Body of pancreas (tissue), 4 donors: ENCODE results near the gene BCKDK. TPM values are rescaled to one million over a fixed set of nuclear protein-coding genes. Genes with fewer than 3 reads are reported as not detected.

Experiments
- ATAC-seq: fragments of 150-250 bp; one replicate; pipeline ENCODE4 v1.9.1; 2016
- DNase-seq, 4 donors: peaks; one replicate each; pipeline ENCODE4 v3.0.0-alpha.2; 2019
- H3K27ac ChIP-seq, 4 donors: fragments of 200-600 bp; sonication (generic); 1 replicate in 3 of 4; 2 replicates in 1 of 4; pipeline versions ENCODE4 v1.5.1 to v1.6.1; 2016 to 2019; ENCODE audit warnings: mild to moderate bottlenecking in 1 of 4, mixed read lengths in 1 of 4, moderate library complexity in 1 of 4
- H3K27me3 ChIP-seq, 2 donors: fragments of 200-600 bp; sonication (generic); one replicate each; pipeline ENCODE4 v1.6.0; 2016; ENCODE audit warnings: mild to moderate bottlenecking in 1 of 2
- H3K36me3 ChIP-seq, 2 donors: fragments of 200-600 bp; sonication (generic); replicated peaks in 1 of 2; 2 replicates each; pipeline ENCODE4 v1.5.1; 2016; ENCODE audit warnings: low read depth in 2 of 2; ENCODE audit not compliant: insufficient read depth in 1 of 2
- H3K4me1 ChIP-seq: fragments of 200-600 bp; sonication (generic); one replicate; pipeline ENCODE4 v1.6.0; 2016
- H3K4me3 ChIP-seq, 2 donors: fragments of 200-600 bp; sonication (generic); 1 replicate in 1 of 2; 2 replicates in 1 of 2; pipeline ENCODE4 v1.5.1; 2016 to 2019
- H3K9me3 ChIP-seq, 3 donors: fragments of 200-600 bp; sonication (generic); 1 replicate in 2 of 3; 2 replicates in 1 of 3; pipeline ENCODE4 v1.5.1; 2016
- POLR2A ChIP-seq, 3 donors: fragments of 450-650 bp; IDR thresholded peaks; one replicate each; pipeline ENCODE4 v1.6.1; 2016; ENCODE audit warnings: antibody characterized with exemption in 3 of 3, mild to moderate bottlenecking in 2 of 3
- WGBS, 2 donors: methylation state at CpG; one replicate each; pipeline ENCODE4 v1.1.5; 2017; 5-methylcytosine and 5-hydroxymethylcytosine counted together
- intact Hi-C: fragments of 100-400 bp; cut with DNase I; formaldehyde crosslinking; loops from one replicate; pipeline ENCODE4 v1.15.1; 2023
- total RNA-seq, 2 donors: library from RNA; depleted of rRNA; stranded (reverse); fragments of >200 nt; gene quantifications; one replicate each; pipeline ENCODE4 v1.1.0, GENCODE V29; 2016
- TF ChIP-seq, protein P1 (sequence below), 7 experiments: fragments of 450-650 bp in 4 of 7; fragments of 200-600 bp in 3 of 7; sonication (generic) in 3 of 7; IDR thresholded peaks; one replicate each; pipeline ENCODE4 v1.5.1; 2016 to 2019; ENCODE audit warnings: antibody characterized with exemption in 7 of 7

Gene BCKDK
- total RNA-seq, 2 donors from 2014 or later = 33.9 to 61.7 TPM

DNA sequence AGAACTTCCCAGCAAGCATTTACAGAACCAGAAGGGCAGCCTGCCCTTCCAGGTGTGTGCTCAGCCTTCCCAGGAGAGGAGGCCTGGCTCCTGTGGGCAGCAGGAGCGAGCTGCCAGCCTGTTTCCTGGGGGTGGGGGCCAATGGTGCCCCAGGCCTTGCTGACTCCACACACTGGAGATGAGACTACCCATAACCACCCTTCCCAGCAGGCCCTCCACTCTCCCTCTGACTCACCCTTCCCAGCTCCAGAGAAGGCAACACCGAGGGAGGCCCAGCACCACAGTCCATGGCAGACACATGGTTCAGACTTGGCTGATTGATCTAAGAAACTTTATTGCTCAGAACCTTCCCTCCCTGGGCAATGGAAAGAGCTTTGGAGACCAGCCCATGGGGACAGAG, 17.6 kb upstream of the BCKDK start:
- TF ChIP-seq, protein P1, sequence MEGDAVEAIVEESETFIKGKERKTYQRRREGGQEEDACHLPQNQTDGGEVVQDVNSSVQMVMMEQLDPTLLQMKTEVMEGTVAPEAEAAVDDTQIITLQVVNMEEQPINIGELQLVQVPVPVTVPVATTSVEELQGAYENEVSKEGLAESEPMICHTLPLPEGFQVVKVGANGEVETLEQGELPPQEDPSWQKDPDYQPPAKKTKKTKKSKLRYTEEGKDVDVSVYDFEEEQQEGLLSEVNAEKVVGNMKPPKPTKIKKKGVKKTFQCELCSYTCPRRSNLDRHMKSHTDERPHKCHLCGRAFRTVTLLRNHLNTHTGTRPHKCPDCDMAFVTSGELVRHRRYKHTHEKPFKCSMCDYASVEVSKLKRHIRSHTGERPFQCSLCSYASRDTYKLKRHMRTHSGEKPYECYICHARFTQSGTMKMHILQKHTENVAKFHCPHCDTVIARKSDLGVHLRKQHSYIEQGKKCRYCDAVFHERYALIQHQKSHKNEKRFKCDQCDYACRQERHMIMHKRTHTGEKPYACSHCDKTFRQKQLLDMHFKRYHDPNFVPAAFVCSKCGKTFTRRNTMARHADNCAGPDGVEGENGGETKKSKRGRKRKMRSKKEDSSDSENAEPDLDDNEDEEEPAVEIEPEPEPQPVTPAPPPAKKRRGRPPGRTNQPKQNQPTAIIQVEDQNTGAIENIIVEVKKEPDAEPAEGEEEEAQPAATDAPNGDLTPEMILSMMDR (IDR thresholded peaks at IDR 0.05) = no peak
- no peak for TF ChIP-seq POLR2A (IDR thresholded peaks at IDR 0.05)
- DNase-seq = no peak
- Histone ChIP-seq H3K36me3 (peaks cover 0 to 2% of the 10 kb centered on the region in 2 donors), H3K4me1 (peaks cover 20% of the 10 kb centered on the region), H3K27ac (no peak overlapping the region), H3K4me3 (no peak overlapping the region), H3K9me3 (no peaks in the 10 kb centered on the region), H3K27me3 (no peaks in the 10 kb centered on the region)
- intact Hi-C loops = no loop called here
- ATAC-seq = no peak
- 87 to 100% methylated on average over 1 to 2 of the region's 2 CpGs for WGBS, 2 donors

DNA sequence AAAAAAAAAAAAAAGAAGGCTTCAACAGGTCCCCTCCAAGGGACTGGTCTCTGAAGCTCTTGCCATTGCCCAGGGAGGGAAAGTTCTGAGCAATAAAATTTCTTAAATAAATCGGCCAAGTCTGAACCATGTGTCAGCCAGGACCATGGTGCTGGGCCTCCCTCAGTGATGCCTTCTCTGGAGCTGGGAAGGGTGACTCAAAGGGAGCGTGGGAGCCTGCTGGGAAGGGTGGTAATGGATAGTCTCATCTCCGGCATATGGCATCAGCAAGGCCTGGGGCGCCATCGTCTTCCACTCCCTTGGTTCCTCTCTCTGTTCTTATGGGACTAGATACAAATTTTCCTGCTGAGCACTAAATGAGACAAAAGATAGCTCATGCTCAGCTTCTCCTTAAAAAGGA, 15.9 kb upstream of the BCKDK start:
- Histone ChIP-seq H3K4me3 (no peak overlapping the region), H3K9me3 (no peaks in the 10 kb centered on the region), H3K4me1 (peaks cover 24% of the 10 kb centered on the region), H3K36me3 (peaks cover 0 to 2% of the 10 kb centered on the region in 2 donors), H3K27ac (no peak overlapping the region), H3K27me3 (no peaks in the 10 kb centered on the region)
- DNase-seq = no peak
- no peak for ATAC-seq
- no peak for TF ChIP-seq POLR2A (IDR thresholded peaks at IDR 0.05)
- TF ChIP-seq, protein P1 (IDR thresholded peaks at IDR 0.05) = no peak
- WGBS, 2 donors = 87 to 96% methylated on average over 5 of the region's 5 CpGs
- intact Hi-C loops = no loop called here

GRCh38 chr16:31093132-31093703, 15.0 kb upstream of the BCKDK start:
- Histone ChIP-seq H3K36me3 (peaks cover 0 to 2% of the 10 kb centered on the region in 2 donors), H3K4me3 (no peak overlapping the region), H3K27ac (no peak overlapping the region), H3K9me3 (no peaks in the 10 kb centered on the region), H3K4me1 (peaks cover 24% of the 10 kb centered on the region), H3K27me3 (no peaks in the 10 kb centered on the region)
- ATAC-seq = no peak
- no peak for DNase-seq
- 44 to 50% methylated on average over 13 to 17 of the region's 17 CpGs for WGBS, 2 donors
- intact Hi-C loops = no loop called here
- no peak for TF ChIP-seq POLR2A (IDR thresholded peaks at IDR 0.05)
- TF ChIP-seq, protein P1 (IDR thresholded peaks at IDR 0.05) = no peak

GRCh38 chr16:31094088-31094423, 14.1 kb upstream of the BCKDK start:
- Histone ChIP-seq H3K9me3 (no peaks in the 10 kb centered on the region), H3K27me3 (no peaks in the 10 kb centered on the region), H3K27ac (peak overlapping the region; percentile 72 to 94 (median 91)), H3K36me3 (peaks cover 0 to 2% of the 10 kb centered on the region in 2 donors), H3K4me1 (peaks cover 24% of the 10 kb centered on the region), H3K4me3 (peak overlapping the region; percentile 59 to 71)
- intact Hi-C loops = no loop called here
- WGBS, 2 donors = 1 to 3% methylated on average over 17 to 20 of the region's 20 CpGs
- peak; percentile 17 for ATAC-seq
- TF ChIP-seq, protein P1 (IDR thresholded peaks at IDR 0.05) = no peak
- no peak for TF ChIP-seq POLR2A (IDR thresholded peaks at IDR 0.05)
- peak in 3 of 4 donors; percentile 49 to 54 (median 50) for DNase-seq
